ENCODE results near the gene METTL24. TPM values are rescaled to one million over a fixed set of nuclear protein-coding genes. Genes with fewer than 3 reads are reported as not detected.

Gene METTL24
- total RNA-seq, 1 experiment from 2014 or later = not detected

- Histone ChIP-seq H3K9me3 (ENCODE audit: insufficient read depth, low read depth) (no peaks in the 10 kb centered on the region), H3K79me2 (ENCODE audit: low read depth) (no peaks in the 10 kb centered on the region), H3K27ac (no peak overlapping the region), H2AFZ (no peak overlapping the region), H3K4me3 (no peak overlapping the region), H3K9me2 (ENCODE audit: insufficient read depth) (no peaks in the 10 kb centered on the region), H3K27me3 (ENCODE audit: insufficient read depth, low read depth) (no peaks in the 10 kb centered on the region), H3K4me1 (replicated peaks; ENCODE audit: insufficient read depth) (no peaks in the 10 kb centered on the region), H4K20me1 (ENCODE audit: insufficient read depth) (no peaks in the 10 kb centered on the region), H3K36me3 (ENCODE audit: low read depth) (no peaks in the 10 kb centered on the region), H3K4me2 (no peak overlapping the region), H3F3A (ENCODE audit: insufficient read depth, low read depth) (no peaks in the 10 kb centered on the region)
- ChIA-PET POLR2A (ENCODE audit: unreplicated experiment) (no interaction called here), CTCF (no interaction called here)
- no TSS peak for BruUV-seq (replicated peaks)
- no peak for TF ChIP-seq EZH2 (IDR thresholded peaks at IDR 0.05; ENCODE audit: low read depth)
- no peak for TF ChIP-seq CTCF (conservative IDR thresholded peaks at IDR 0.05)
- intact Hi-C loops (cut with micrococcal nuclease; ENCODE audit: unreplicated experiment) = no loop called here
- no peak for DNase-seq
Observed at GRCh38 chr6:110332281-110332680, 25.9 kb downstream of the METTL24 start.

- Histone ChIP-seq H3K36me3 (ENCODE audit: low read depth) (no peaks in the 10 kb centered on the region), H3F3A (ENCODE audit: insufficient read depth, low read depth) (no peaks in the 10 kb centered on the region), H3K79me2 (ENCODE audit: low read depth) (no peaks in the 10 kb centered on the region), H3K4me2 (no peak overlapping the region), H3K4me3 (no peak overlapping the region), H3K27me3 (ENCODE audit: insufficient read depth, low read depth) (no peaks in the 10 kb centered on the region), H3K9me3 (ENCODE audit: insufficient read depth, low read depth) (no peaks in the 10 kb centered on the region), H2AFZ (no peak overlapping the region), H4K20me1 (ENCODE audit: insufficient read depth) (no peaks in the 10 kb centered on the region), H3K4me1 (replicated peaks; ENCODE audit: insufficient read depth) (no peaks in the 10 kb centered on the region), H3K9me2 (ENCODE audit: insufficient read depth) (no peaks in the 10 kb centered on the region), H3K27ac (no peak overlapping the region)
- DNase-seq = no peak
- CTCF ChIA-PET = no interaction called here
- no TSS peak for BruUV-seq (replicated peaks)
- intact Hi-C loops (cut with micrococcal nuclease; ENCODE audit: unreplicated experiment) = no loop called here
- POLR2A ChIA-PET (ENCODE audit: unreplicated experiment) = no interaction called here
- TF ChIP-seq CTCF (conservative IDR thresholded peaks at IDR 0.05) = no peak
- no peak for TF ChIP-seq EZH2 (IDR thresholded peaks at IDR 0.05; ENCODE audit: low read depth)
Observed at GRCh38 chr6:110331816-110332215, 26.3 kb downstream of the METTL24 start.

- no peaks in the 10 kb centered on the region for H3K9me2 ChIP-seq (ENCODE audit: insufficient read depth)
- H3K4me1 ChIP-seq (replicated peaks; ENCODE audit: insufficient read depth) = no peaks in the 10 kb centered on the region
- BruUV-seq (replicated peaks) = no TSS peak
- H3K79me2 ChIP-seq (ENCODE audit: low read depth) = no peaks in the 10 kb centered on the region
- POLR2A ChIA-PET (ENCODE audit: unreplicated experiment) = no interaction called here
- intact Hi-C loops (cut with micrococcal nuclease; ENCODE audit: unreplicated experiment) = no loop called here
- H3K4me2 ChIP-seq = no peak overlapping the region
- H4K20me1 ChIP-seq (ENCODE audit: insufficient read depth) = no peaks in the 10 kb centered on the region
- H3K27me3 ChIP-seq (ENCODE audit: insufficient read depth, low read depth) = no peaks in the 10 kb centered on the region
- no peak for TF ChIP-seq EZH2 (IDR thresholded peaks at IDR 0.05; ENCODE audit: low read depth)
- no peaks in the 10 kb centered on the region for H3K9me3 ChIP-seq (ENCODE audit: insufficient read depth, low read depth)
- CTCF ChIA-PET = no interaction called here
- no peaks in the 10 kb centered on the region for H3F3A ChIP-seq (ENCODE audit: insufficient read depth, low read depth)
- H2AFZ ChIP-seq = no peak overlapping the region
- H3K4me3 ChIP-seq = no peak overlapping the region
- H3K36me3 ChIP-seq (ENCODE audit: low read depth) = no peaks in the 10 kb centered on the region
- DNase-seq = no peak
- no peak overlapping the region for H3K27ac ChIP-seq
Observed at GRCh38 chr6:110331390-110331789, 26.8 kb downstream of the METTL24 start.

GRCh38 chr6:110329714-110330436 lies 28.3 kb downstream of the METTL24 start:
- H3K27me3 ChIP-seq (ENCODE audit: insufficient read depth, low read depth) = no peaks in the 10 kb centered on the region
- intact Hi-C loops (cut with micrococcal nuclease; ENCODE audit: unreplicated experiment) = no loop called here
- H3K4me1 ChIP-seq (replicated peaks; ENCODE audit: insufficient read depth) = no peaks in the 10 kb centered on the region
- no peaks in the 10 kb centered on the region for H3K9me3 ChIP-seq (ENCODE audit: insufficient read depth, low read depth)
- ChIA-PET POLR2A (ENCODE audit: unreplicated experiment) (no interaction called here), CTCF (no interaction called here)
- no peaks in the 10 kb centered on the region for H3K79me2 ChIP-seq (ENCODE audit: low read depth)
- H4K20me1 ChIP-seq (ENCODE audit: insufficient read depth) = no peaks in the 10 kb centered on the region
- no peak overlapping the region for H2AFZ ChIP-seq
- no TSS peak for BruUV-seq (replicated peaks)
- no peak for DNase-seq
- H3K36me3 ChIP-seq (ENCODE audit: low read depth) = no peaks in the 10 kb centered on the region
- no peaks in the 10 kb centered on the region for H3K9me2 ChIP-seq (ENCODE audit: insufficient read depth)
- H3K4me3 ChIP-seq = no peak overlapping the region
- H3F3A ChIP-seq (ENCODE audit: insufficient read depth, low read depth) = no peaks in the 10 kb centered on the region
- no peak overlapping the region for H3K4me2 ChIP-seq
- H3K27ac ChIP-seq = no peak overlapping the region
- TF ChIP-seq EZH2 (IDR thresholded peaks at IDR 0.05; ENCODE audit: low read depth) (no peak), CTCF (conservative IDR thresholded peaks at IDR 0.05) (no peak)

Measured in PC-9 (cell line).